Left ventricle myocardium inferior (tissue), 1 donor: ENCODE measurements around the gene CEP135. TPM values are rescaled to one million over a fixed set of nuclear protein-coding genes. Genes with fewer than 3 reads are reported as not detected.

ENCODE experiments used
- DNase-seq: peaks from one replicate; pipeline ENCODE4 v3.0.0-alpha.2; 2020
- H3K27ac ChIP-seq: fragments of 200-600 bp; replicated peaks from 2 replicates; pipeline ENCODE4 v1.8.0; 2021
- H3K27me3 ChIP-seq: fragments of 200-600 bp; 2 replicates; pipeline ENCODE4 v1.8.0; 2021; ENCODE audit warnings: low read depth
- H3K36me3 ChIP-seq: fragments of 200-600 bp; 2 replicates; pipeline ENCODE4 v1.8.0; 2021
- H3K4me1 ChIP-seq: fragments of 200-600 bp; 2 replicates; pipeline ENCODE4 v1.8.0; 2021
- H3K4me3 ChIP-seq: fragments of 200-600 bp; 2 replicates; pipeline ENCODE4 v1.8.0; 2021; ENCODE audit warnings: mild to moderate bottlenecking, moderate library complexity
- H3K9me3 ChIP-seq: fragments of 200-600 bp; replicated peaks from 2 replicates; pipeline ENCODE4 v1.8.0; 2021
- CTCF ChIP-seq: fragments of 200-600 bp; IDR thresholded peaks from 2 replicates; pipeline ENCODE4 v1.8.0; 2021; ENCODE audit warnings: antibody characterized with exemption, mild to moderate bottlenecking, borderline replicate concordance
- intact Hi-C: fragments of 100-400 bp; cut with micrococcal nuclease; formaldehyde crosslinking; loops from one replicate; pipeline ENCODE4 v1.11.0; 2022
- total RNA-seq: library from RNA; stranded (reverse); fragmentation: NEBNext Ultra II Directional; extraction: Animal tissue kit (Norgen Biotek cat#: 25700); gene quantifications from one replicate; pipeline ENCODE4 v1.2.1, GENCODE V29; 2021
- donor health status: DM: no; HTN: yes; CAD: no; lungs with severe emphysema.

Gene CEP135
- total RNA-seq, 1 donor from 2014 or later = 2.5 TPM

GRCh38 chr4:55939421-55939820, 9.3 kb upstream of the CEP135 start:
- Histone ChIP-seq H3K9me3 (peaks cover 93% of the 10 kb centered on the region), H3K4me3 (no peak overlapping the region), H3K4me1 (no peaks in the 10 kb centered on the region), H3K36me3 (peaks cover 39% of the 10 kb centered on the region), H3K27ac (no peak overlapping the region), H3K27me3 (no peaks in the 10 kb centered on the region)
- no peak for DNase-seq
- TF ChIP-seq CTCF = no peak
- intact Hi-C loops = no loop called here

- DNase-seq = no peak
- intact Hi-C loops = loop anchor here (10.0 kb wide), 1 partner anchor 363 kb away; no protein-coding TSS in a partner anchor
- H3K27me3 ChIP-seq = no peaks in the 10 kb centered on the region
- no peak overlapping the region for H3K4me3 ChIP-seq
- peaks cover 37% of the 10 kb centered on the region for H3K36me3 ChIP-seq
- H3K9me3 ChIP-seq = peaks cover 68% of the 10 kb centered on the region
- H3K4me1 ChIP-seq = no peaks in the 10 kb centered on the region
- no peak for TF ChIP-seq CTCF
- no peak overlapping the region for H3K27ac ChIP-seq
Measured at GRCh38 chr4:55941881-55942396, 6.8 kb upstream of the CEP135 start.

- intact Hi-C loops = loop anchor here (10.0 kb wide), 1 partner anchor 357 kb away; no protein-coding TSS in a partner anchor
Measured at GRCh38 chr4:55947254-55947882, 1.4 kb upstream of the CEP135 start.

DNA sequence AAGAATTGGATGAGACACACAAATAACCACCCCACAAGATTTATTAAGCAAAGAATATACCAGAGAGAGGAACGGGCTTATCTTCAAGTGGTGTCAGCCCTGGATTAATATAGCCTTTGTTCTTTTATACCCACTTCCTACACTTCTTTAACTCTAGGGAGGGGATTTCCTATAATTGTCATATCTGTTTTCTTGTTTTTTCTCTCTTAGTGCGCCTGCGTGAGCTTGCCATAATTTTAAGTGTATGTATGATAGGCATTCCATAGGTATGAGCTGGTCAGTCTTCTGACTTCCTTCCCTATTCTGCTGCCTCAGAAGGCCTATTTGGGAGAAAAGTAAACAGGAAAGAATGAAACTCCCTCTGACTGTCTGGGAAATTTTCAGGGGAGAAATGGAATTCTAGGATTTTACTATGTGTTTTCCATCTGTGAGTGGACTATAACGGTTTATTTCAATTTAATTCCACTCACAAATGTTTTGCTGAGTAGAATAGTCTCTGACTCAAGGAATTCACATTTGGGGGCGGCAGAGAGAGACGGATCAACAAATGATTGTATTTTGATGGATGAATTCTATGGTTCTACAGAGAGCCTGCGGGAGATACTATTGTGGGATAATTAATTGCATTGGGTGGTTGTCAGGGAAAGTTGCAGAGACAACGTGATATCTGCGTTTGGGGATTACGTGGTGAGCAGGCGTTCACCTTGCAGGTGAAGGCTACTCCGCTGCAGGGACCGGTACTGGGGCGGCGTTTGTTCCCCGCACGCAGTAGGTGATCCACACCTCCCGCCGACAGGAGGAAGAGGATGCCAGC, 626 bp upstream of the CEP135 start:
- Histone ChIP-seq H3K27ac (peak overlapping the region; percentile 96), H3K4me3 (peak overlapping the region; percentile 87), H3K4me1 (peaks cover 27% of the 10 kb centered on the region), H3K27me3 (no peaks in the 10 kb centered on the region), H3K36me3 (peaks cover 5% of the 10 kb centered on the region), H3K9me3 (peaks cover 8% of the 10 kb centered on the region)
- no peak for TF ChIP-seq CTCF
- intact Hi-C loops = loop anchor here (10.0 kb wide), 1 partner anchor 357 kb away; no protein-coding TSS in a partner anchor
- DNase-seq = no peak

More at GRCh38 chr4:55947254-55947882, 1.4 kb upstream of the CEP135 start:
- peaks cover 2% of the 10 kb centered on the region for H3K36me3 ChIP-seq
- no peak for TF ChIP-seq CTCF
- H3K27ac ChIP-seq = peak overlapping the region; percentile 96
- peak overlapping the region; percentile 87 for H3K4me3 ChIP-seq
- peaks cover 27% of the 10 kb centered on the region for H3K4me1 ChIP-seq
- no peaks in the 10 kb centered on the region for H3K27me3 ChIP-seq
- DNase-seq = no peak
- peaks cover 13% of the 10 kb centered on the region for H3K9me3 ChIP-seq

DNA sequence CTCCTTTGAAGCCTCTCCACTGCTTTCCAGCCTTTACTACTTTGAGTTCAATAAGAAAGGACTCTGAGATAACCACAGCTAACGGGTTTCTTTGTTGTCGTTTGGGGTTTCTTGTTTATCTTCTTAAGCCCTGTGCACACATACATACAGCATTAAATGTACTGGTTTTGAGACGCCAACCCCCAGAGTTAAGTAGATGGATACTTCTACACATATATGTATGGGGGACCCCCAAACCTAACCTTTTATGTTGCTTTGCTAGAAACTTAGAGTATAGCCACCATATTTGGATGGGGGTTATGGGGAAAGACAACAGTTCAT, 697 bp downstream of the CEP135 start:
- intact Hi-C loops = loop anchor here (10.0 kb wide), 1 partner anchor 355 kb away; no protein-coding TSS in a partner anchor
- H3K27ac ChIP-seq = peak overlapping the region; percentile 96
- H3K27me3 ChIP-seq = no peaks in the 10 kb centered on the region
- TF ChIP-seq CTCF = no peak
- H3K9me3 ChIP-seq = no peaks in the 10 kb centered on the region
- DNase-seq = no peak
- H3K36me3 ChIP-seq = peaks cover 8% of the 10 kb centered on the region
- peak overlapping the region; percentile 87 for H3K4me3 ChIP-seq
- peaks cover 27% of the 10 kb centered on the region for H3K4me1 ChIP-seq
